ENCODE measurements around the gene TMEM117.

- TF ChIP-seq CTCF (conservative IDR thresholded peaks at IDR 0.05 in 1 of 2, IDR thresholded peaks at IDR 0.05 in 1 of 2; ENCODE audit: extremely low read depth in 1 of 2, insufficient read depth in 1 of 2, low read depth in 1 of 2, low read length in 2 of 2) (no peak), EZH2 (IDR thresholded peaks at IDR 0.05; ENCODE audit: borderline replicate concordance, low read length) (no peak)
These were observed 138.1 kb downstream of the TMEM117 start for GRCh38 chr12:43973993-43974392.

All from mammary epithelial cell (primary cell).